ENCODE data around the gene BTBD9. TPM values are rescaled to one million over a fixed set of nuclear protein-coding genes. Genes with fewer than 3 reads are reported as not detected.

BTBD9 gene
- total RNA-seq, 1 experiment from 2014 or later = 8.9 TPM

- no peak overlapping the region for H3K27ac Mint-ChIP-seq
- DNase-seq = peak; percentile 31
- no peak overlapping the region for H2AFZ ChIP-seq (ENCODE audit: low read length)
- H3K27me3 Mint-ChIP-seq (ENCODE audit: low read depth) = no peaks in the 10 kb centered on the region; the same call in 1 of the 2 replicates
- H2BK5ac ChIP-seq (ENCODE audit: insufficient read length, low read length) = no peak overlapping the region
- no peaks in the 10 kb centered on the region for H3K27me3 ChIP-seq (ENCODE audit: insufficient read depth, low read length)
- no peaks in the 10 kb centered on the region for H3K36me3 Mint-ChIP-seq (ENCODE audit: insufficient read depth in 1 of 3, low read depth in 3 of 3)
- no peak overlapping the region for H3K27ac ChIP-seq (ENCODE audit: insufficient read length, low read depth, low read length)
- no peaks in the 10 kb centered on the region for H3K79me1 ChIP-seq (ENCODE audit: insufficient read depth, low read depth, low read length, poor library complexity, severe bottlenecking)
- no peaks in the 10 kb centered on the region for H3K9me3 Mint-ChIP-seq
- H3K23ac ChIP-seq (ENCODE audit: insufficient read length, low read depth, low read length) = no peak overlapping the region
- no peak overlapping the region for H3K18ac ChIP-seq (ENCODE audit: insufficient read length, low read depth, low read length)
- H3K79me2 ChIP-seq (ENCODE audit: insufficient read depth, low read length) = no peaks in the 10 kb centered on the region
- no peak overlapping the region for H3K56ac ChIP-seq (ENCODE audit: insufficient read length, low read depth, low read length)
- no peak overlapping the region for H4K8ac ChIP-seq (replicated peaks; ENCODE audit: insufficient read length, low read depth, low read length)
- H4K5ac ChIP-seq (ENCODE audit: insufficient read length, low read depth, low read length) = no peak overlapping the region
- no peak overlapping the region for H2BK120ac ChIP-seq (ENCODE audit: low read depth, low read length, poor library complexity, severe bottlenecking)
- H3K14ac ChIP-seq (ENCODE audit: insufficient read depth, low read length) = no peak overlapping the region
- H4K20me1 ChIP-seq (ENCODE audit: control insufficient read depth, insufficient read depth, insufficient read length) = no peaks in the 10 kb centered on the region
- no peak overlapping the region for H3K9ac ChIP-seq (ENCODE audit: extremely low read depth, insufficient read length, low read length)
- H3K4me2 ChIP-seq (ENCODE audit: insufficient read depth, insufficient read length, low read length) = no peak overlapping the region
- H2BK15ac ChIP-seq (ENCODE audit: low read depth, low read length) = no peak overlapping the region
- H3K4me3 Mint-ChIP-seq = no peak overlapping the region
- H3K4ac ChIP-seq (ENCODE audit: low read depth, low read length) = no peak overlapping the region
- H3K4me1 ChIP-seq (ENCODE audit: insufficient read depth, low read length) = 0 out of 2 replicates have a peak, but pooled peaks cover 3% of the 10 kb centered on the region
- H2BK12ac ChIP-seq (ENCODE audit: insufficient read length, low read depth, low read length) = no peak overlapping the region
- no peaks in the 10 kb centered on the region for H3K9me3 ChIP-seq (ENCODE audit: control insufficient read depth, low read depth, low read length)
- no peaks in the 10 kb centered on the region for H3K23me2 ChIP-seq (ENCODE audit: insufficient read length, low read depth, low read length, poor library complexity, severe bottlenecking)
- TF ChIP-seq, protein P1, sequence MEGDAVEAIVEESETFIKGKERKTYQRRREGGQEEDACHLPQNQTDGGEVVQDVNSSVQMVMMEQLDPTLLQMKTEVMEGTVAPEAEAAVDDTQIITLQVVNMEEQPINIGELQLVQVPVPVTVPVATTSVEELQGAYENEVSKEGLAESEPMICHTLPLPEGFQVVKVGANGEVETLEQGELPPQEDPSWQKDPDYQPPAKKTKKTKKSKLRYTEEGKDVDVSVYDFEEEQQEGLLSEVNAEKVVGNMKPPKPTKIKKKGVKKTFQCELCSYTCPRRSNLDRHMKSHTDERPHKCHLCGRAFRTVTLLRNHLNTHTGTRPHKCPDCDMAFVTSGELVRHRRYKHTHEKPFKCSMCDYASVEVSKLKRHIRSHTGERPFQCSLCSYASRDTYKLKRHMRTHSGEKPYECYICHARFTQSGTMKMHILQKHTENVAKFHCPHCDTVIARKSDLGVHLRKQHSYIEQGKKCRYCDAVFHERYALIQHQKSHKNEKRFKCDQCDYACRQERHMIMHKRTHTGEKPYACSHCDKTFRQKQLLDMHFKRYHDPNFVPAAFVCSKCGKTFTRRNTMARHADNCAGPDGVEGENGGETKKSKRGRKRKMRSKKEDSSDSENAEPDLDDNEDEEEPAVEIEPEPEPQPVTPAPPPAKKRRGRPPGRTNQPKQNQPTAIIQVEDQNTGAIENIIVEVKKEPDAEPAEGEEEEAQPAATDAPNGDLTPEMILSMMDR (conservative IDR thresholded peaks at IDR 0.05) = no peak
- no peak overlapping the region for H3T11ph ChIP-seq (ENCODE audit: low read length)
- no peak overlapping the region for H2AK5ac ChIP-seq (ENCODE audit: insufficient read length, low read length)
- no CpG with 5 or more reads among the region's 13 CpGs for WGBS (ENCODE audit: extremely low coverage, insufficient read length, low lambda C conversion rate)
- H4K91ac ChIP-seq (ENCODE audit: insufficient read length, low read depth, low read length) = no peak overlapping the region
- peaks cover 23 to 34% of the 10 kb centered on the region in 2 experiments for H3K4me1 Mint-ChIP-seq
- H2BK20ac ChIP-seq (ENCODE audit: low read depth, low read length, poor library complexity, severe bottlenecking) = no peak overlapping the region
Observed at GRCh38 chr6:38183856-38184584, 455.7 kb downstream of the BTBD9 start.

Measured in H9 (cell line).